H1 (cell line): ENCODE data around the gene ATP2B1. TPM values are rescaled to one million over a fixed set of nuclear protein-coding genes. Genes with fewer than 3 reads are reported as not detected.

Experiments
- CTCF ChIA-PET: fragments of 300-600 bp; sonication (Branson Sonifier 250); formaldehyde crosslinking; loops from one replicate; lab custom pipeline; 2021; ENCODE audit not compliant: partially characterized antibody; lab: Charles Lee
- POLR2A ChIA-PET: fragments of 300-600 bp; sonication (Branson Sonifier 250); formaldehyde crosslinking; loops from one replicate; lab custom pipeline; 2021; ENCODE audit warnings: inconsistent platforms; ENCODE audit not compliant: partially characterized antibody; lab: Charles Lee
- DNase-seq, 2 experiments: peaks; one replicate each; pipeline versions ENCODE4 v3.0.0 to v3.0.0-alpha.2; 2010 to 2022; ENCODE audit warnings: low spot score in 2 of 2, low read depth in 1 of 2, mixed read lengths in 1 of 2
- FAIRE-seq: peaks from 2 replicates; lab custom pipeline; 2011; peaks lifted over from hg19 to GRCh38; lab: Jason Lieb, UNC
- H2AFZ ChIP-seq: 2 replicates; pipeline ENCODE4 v1.8.1; 2012; ENCODE audit warnings: low read length, inconsistent platforms
- H2AK5ac ChIP-seq: 2 replicates; pipeline ENCODE4 v1.6.1; 2013; ENCODE audit warnings: low read depth, low read length
- H2BK120ac ChIP-seq: replicated peaks from 2 replicates; pipeline ENCODE3; 2013; ENCODE audit warnings: low read depth, low read length, inconsistent platforms
- H2BK12ac ChIP-seq: 2 replicates; pipeline ENCODE4 v1.6.1; 2013; ENCODE audit warnings: low read depth, low read length
- H2BK15ac ChIP-seq: 2 replicates; pipeline ENCODE4 v1.6.1; 2013; ENCODE audit warnings: low read length
- H2BK20ac ChIP-seq: 2 replicates; pipeline ENCODE4 v1.6.1; 2013; ENCODE audit warnings: low read length
- H2BK5ac ChIP-seq: 2 replicates; pipeline ENCODE4 v1.6.1; 2013; ENCODE audit warnings: low read depth, low read length
- H3K14ac ChIP-seq: 2 replicates; pipeline ENCODE4 v1.6.1; 2013; ENCODE audit warnings: inconsistent platforms; ENCODE audit not compliant: insufficient read length
- H3K18ac ChIP-seq: 2 replicates; pipeline ENCODE4 v1.6.1; 2013; ENCODE audit warnings: low read length; ENCODE audit errors: extremely low read depth
- H3K23ac ChIP-seq: 2 replicates; pipeline ENCODE4 v1.6.1; 2013; ENCODE audit warnings: inconsistent platforms; ENCODE audit not compliant: insufficient read length
- H3K23me2 ChIP-seq: 2 replicates; pipeline ENCODE4 v1.6.1; 2013; ENCODE audit warnings: low read depth, low read length
- H3K27ac ChIP-seq: 2 replicates; pipeline ENCODE4 v1.6.1; 2011; ENCODE audit warnings: low read depth, low read length, inconsistent platforms
- H3K27me3 ChIP-seq, 4 experiments: replicated peaks in 1 of 4; 1 replicate in 1 of 4; 2 replicates in 3 of 4; pipeline versions ENCODE4 v1.6.1 to v1.8.1; 2011 to 2013; ENCODE audit warnings: low read length in 3 of 4, mild to moderate bottlenecking in 3 of 4, inconsistent platforms in 2 of 4, mixed read lengths in 2 of 4, moderate library complexity in 1 of 4; ENCODE audit not compliant: control insufficient read depth in 3 of 4, insufficient read depth in 3 of 4; ENCODE audit errors: extremely low read depth in 1 of 4
- H3K36me3 ChIP-seq, 4 experiments: 2 replicates each; pipeline versions ENCODE4 v1.6.1 to v1.8.1; 2011 to 2013; ENCODE audit warnings: mild to moderate bottlenecking in 4 of 4, low read length in 3 of 4, moderate library complexity in 2 of 4, control low read depth in 1 of 4, inconsistent platforms in 1 of 4; ENCODE audit not compliant: insufficient read depth in 4 of 4, control insufficient read depth in 2 of 4
- H3K4ac ChIP-seq: replicated peaks from 2 replicates; pipeline ENCODE3; 2013; ENCODE audit warnings: low read length, low read depth, mixed read lengths, inconsistent platforms; ENCODE audit not compliant: insufficient read length
- H3K4me1 ChIP-seq, 4 experiments: replicated peaks in 1 of 4; 1 replicate in 1 of 4; 2 replicates in 3 of 4; pipeline versions ENCODE4 v1.6.1 to v1.8.1; 2011 to 2013; ENCODE audit warnings: low read length in 3 of 4, inconsistent platforms in 2 of 4, mixed read lengths in 1 of 4; ENCODE audit not compliant: insufficient read depth in 4 of 4, control insufficient read depth in 3 of 4
- H3K4me2 ChIP-seq, 2 experiments: 2 replicates each; pipeline versions ENCODE4 v1.6.1 to v1.8.1; 2011 to 2013; ENCODE audit warnings: low read depth in 2 of 2, low read length in 2 of 2, control low read depth in 1 of 2, inconsistent platforms in 1 of 2, mild to moderate bottlenecking in 1 of 2; ENCODE audit not compliant: insufficient read depth in 1 of 2
- H3K4me3 ChIP-seq, 4 experiments: fragments of 200-600, 300-600 bp in 1 of 4; sonication (generic), shearing (Covaris generic), sonication (Bioruptor Twin) in 1 of 4; 2 replicates each; pipeline versions ENCODE4 v1.5.1 to v1.8.1; 2011 to 2016; ENCODE audit warnings: low read length in 4 of 4, low read depth in 3 of 4, control low read depth in 2 of 4, inconsistent platforms in 2 of 4, mild to moderate bottlenecking in 2 of 4, mixed read lengths in 1 of 4, moderate library complexity in 1 of 4; ENCODE audit not compliant: insufficient read depth in 2 of 4; ENCODE audit errors: extremely low read depth in 1 of 4
- H3K56ac ChIP-seq: replicated peaks from 2 replicates; pipeline ENCODE3; 2013; ENCODE audit warnings: low read depth, mild to moderate bottlenecking, mixed read lengths, low read length, inconsistent platforms; ENCODE audit not compliant: insufficient read length
- H3K79me1 ChIP-seq: 2 replicates; pipeline ENCODE4 v1.6.1; 2013; ENCODE audit warnings: low read depth, low read length, control low read depth
- H3K79me2 ChIP-seq, 2 experiments: 2 replicates each; pipeline versions ENCODE4 v1.6.1 to v1.8.1; 2012 to 2013; ENCODE audit warnings: low read length in 2 of 2, mild to moderate bottlenecking in 2 of 2, inconsistent platforms in 1 of 2; ENCODE audit not compliant: insufficient read depth in 2 of 2, control insufficient read depth in 1 of 2
- H3K9ac ChIP-seq, 4 experiments: replicated peaks in 1 of 4; 1 replicate in 1 of 4; 2 replicates in 3 of 4; pipeline versions ENCODE4 v1.6.1 to v1.8.1; 2011 to 2013; ENCODE audit warnings: low read depth in 3 of 4, low read length in 3 of 4, control low read depth in 2 of 4, mild to moderate bottlenecking in 2 of 4, moderate library complexity in 2 of 4, inconsistent platforms in 1 of 4; ENCODE audit errors: extremely low read depth in 1 of 4
- H3K9me3 ChIP-seq, 2 experiments: 2 replicates each; pipeline versions ENCODE4 v1.6.1 to v1.8.1; 2012 to 2013; ENCODE audit warnings: mild to moderate bottlenecking in 2 of 2, moderate library complexity in 2 of 2, control low read depth in 1 of 2, inconsistent platforms in 1 of 2, low read depth in 1 of 2, low read length in 1 of 2, mixed read lengths in 1 of 2; ENCODE audit not compliant: insufficient read depth in 2 of 2
- H4K20me1 ChIP-seq, 2 experiments: replicated peaks in 1 of 2; 2 replicates each; pipeline versions ENCODE3 to v1.8.1; 2011 to 2013; ENCODE audit warnings: inconsistent platforms in 2 of 2, low read length in 2 of 2, mild to moderate bottlenecking in 1 of 2; ENCODE audit not compliant: insufficient read depth in 2 of 2, control insufficient read depth in 1 of 2
- H4K5ac ChIP-seq: 2 replicates; pipeline ENCODE4 v1.6.1; 2013; ENCODE audit warnings: low read length, low read depth, mixed read lengths, inconsistent platforms; ENCODE audit not compliant: insufficient read length
- H4K8ac ChIP-seq: 2 replicates; pipeline ENCODE4 v1.8.0; 2013; ENCODE audit warnings: mild to moderate bottlenecking, moderate library complexity, low read length, inconsistent platforms; ENCODE audit not compliant: insufficient read depth; ENCODE audit errors: extremely low read depth
- H4K91ac ChIP-seq: replicated peaks from 2 replicates; pipeline ENCODE3; 2013; ENCODE audit warnings: low read length, mixed read lengths, inconsistent platforms; ENCODE audit not compliant: insufficient read length
- FOSL1 ChIP-seq: IDR thresholded peaks from 2 replicates; pipeline ENCODE4 v1.6.1; 2011; ENCODE audit warnings: mild to moderate bottlenecking, low read depth, low read length, moderate library complexity; ENCODE audit not compliant: insufficient read depth
- HDAC6 ChIP-seq: IDR thresholded peaks from one replicate; pipeline ENCODE4 v1.7.1; 2012; ENCODE audit warnings: low read depth, mild to moderate bottlenecking, inconsistent platforms, low read length, moderate library complexity
- JUND ChIP-seq: IDR thresholded peaks from 2 replicates; pipeline ENCODE4 v1.6.1; 2011; ENCODE audit warnings: mild to moderate bottlenecking, improper control_type of control experiment, low read length
- POLR2A ChIP-seq, 2 experiments: IDR thresholded peaks; 1 replicate in 1 of 2; 2 replicates in 1 of 2; pipeline ENCODE4 v1.6.1; 2011; ENCODE audit warnings: low read depth in 2 of 2, low read length in 2 of 2, mild to moderate bottlenecking in 2 of 2; ENCODE audit errors: control extremely low read depth in 1 of 2
- WGBS, 2 experiments: shearing (Covaris generic) in 1 of 2; methylation state at CpG; one replicate each; pipeline versions ENCODE4 v1.1.6 to v1.1.7; 2013 to 2015; ENCODE audit warnings: low lambda C conversion rate in 2 of 2, mixed read lengths in 2 of 2, inconsistent platforms in 1 of 2, low coverage in 1 of 2, missing lambda C conversion rate in 1 of 2; ENCODE audit not compliant: insufficient replicate concordance in 2 of 2, insufficient coverage in 1 of 2, insufficient read length in 1 of 2; ENCODE audit errors: extremely low coverage in 1 of 2, missing lambda C conversion rate in 1 of 2; 5-methylcytosine and 5-hydroxymethylcytosine counted together
- polyA plus RNA-seq, 7 experiments: library from polyadenylated mRNA; depleted of rRNA in 3 of 7; stranded (reverse) in 5 of 7; unstranded in 2 of 7; fragments of >200 nt in 5 of 7; fragments of 200-250 nt in 2 of 7; gene quantifications; 1 replicate in 5 of 7; 2 replicates in 1 of 7; 4 replicates in 1 of 7; pipeline versions ENCODE4 v1.2.1 to v1.2.3, GENCODE V29; 2011 to 2013; ENCODE audit warnings: missing spikeins in 2 of 7, mixed read lengths in 2 of 7
- total RNA-seq: library from RNA; stranded (reverse); fragmentation: NEBNext Ultra II Directional; extraction: Animal tissue kit (Norgen Biotek cat#: 25700); gene quantifications from 2 replicates; pipeline ENCODE4 v1.2.1, GENCODE V29; 2021
- TF ChIP-seq, protein P1 (sequence below): IDR thresholded peaks from 2 replicates; pipeline ENCODE4 v1.6.1; 2012; ENCODE audit warnings: inconsistent platforms

The ATP2B1 gene
- total and polyA plus RNA-seq, 2 of the 8 experiments (the other 6 are each of a cell fraction or from before 2014, with no cell fraction given) = 4.3 to 32.0 TPM

DNA sequence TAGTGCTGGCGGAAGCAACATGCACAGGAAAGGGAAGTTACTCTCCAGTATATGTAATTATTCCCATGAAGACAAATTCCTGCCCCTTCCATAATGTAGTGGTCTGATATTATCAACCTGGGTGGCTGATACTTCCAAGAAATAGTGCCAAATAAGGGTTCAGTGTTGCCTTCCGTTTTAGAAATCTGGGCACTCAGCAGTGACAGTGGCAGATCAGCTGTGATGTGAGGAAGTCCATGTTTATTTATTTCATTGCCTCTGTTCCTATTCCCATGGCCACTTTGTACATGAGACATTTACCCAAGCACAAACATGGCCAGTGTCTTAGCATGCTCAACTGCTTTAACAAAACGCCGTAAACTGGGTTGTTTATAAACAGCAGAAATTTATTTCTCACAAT is 162.5 kb downstream of the ATP2B1 start:
- H3K79me1 ChIP-seq = no peaks in the 10 kb centered on the region
- 96% methylated on average over 4 of the region's 4 CpGs; no CpG with 5 or more reads in 1 of the 2 experiments for WGBS, 2 experiments

More for the DNA sequence above, 162.5 kb downstream of the ATP2B1 start:
- H3K27ac ChIP-seq = no peak overlapping the region
- no peaks in the 10 kb centered on the region for H4K20me1 ChIP-seq
- no peak overlapping the region for H2BK5ac ChIP-seq
- H3K18ac ChIP-seq = no peak overlapping the region
- CTCF ChIA-PET = interaction anchor here (2.4 kb wide), 1 partner anchor 468 kb away, joined by 12 read pairs; no protein-coding TSS in a partner anchor
- H3K79me2 ChIP-seq = no peaks in the 10 kb centered on the region
- H3K14ac ChIP-seq = no peak overlapping the region
- no peak overlapping the region for H4K5ac ChIP-seq
- no peaks in the 10 kb centered on the region for H3K9me3 ChIP-seq
- H3K36me3 ChIP-seq = no peaks in the 10 kb centered on the region
- no peak overlapping the region; a peak in 1 of 7 replicates for H3K9ac ChIP-seq
- no peak overlapping the region for H2BK20ac ChIP-seq
- H2AK5ac ChIP-seq = no peak overlapping the region
- no peaks in the 10 kb centered on the region for H3K27me3 ChIP-seq
- no peak overlapping the region for H3K56ac ChIP-seq
- no peaks in the 10 kb centered on the region; a peak in 1 of 7 replicates for H3K4me1 ChIP-seq
- H3K4ac ChIP-seq = no peak overlapping the region
- H4K91ac ChIP-seq = no peak overlapping the region
- H3K23me2 ChIP-seq = no peaks in the 10 kb centered on the region
- H2BK15ac ChIP-seq = no peak overlapping the region
- no peak overlapping the region for H2AFZ ChIP-seq
- TF ChIP-seq JUND = no peak
- TF ChIP-seq HDAC6 = no peak
- TF ChIP-seq FOSL1 = no peak
- TF ChIP-seq, protein P1, sequence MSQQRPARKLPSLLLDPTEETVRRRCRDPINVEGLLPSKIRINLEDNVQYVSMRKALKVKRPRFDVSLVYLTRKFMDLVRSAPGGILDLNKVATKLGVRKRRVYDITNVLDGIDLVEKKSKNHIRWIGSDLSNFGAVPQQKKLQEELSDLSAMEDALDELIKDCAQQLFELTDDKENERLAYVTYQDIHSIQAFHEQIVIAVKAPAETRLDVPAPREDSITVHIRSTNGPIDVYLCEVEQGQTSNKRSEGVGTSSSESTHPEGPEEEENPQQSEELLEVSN = no peak
- TF ChIP-seq POLR2A (IDR thresholded peaks at IDR 0.05; ENCODE audit: control extremely low read depth in 1 of 2, low read depth in 2 of 2, low read length in 2 of 2) = no peak
- FAIRE-seq (no peak), DNase-seq (no peak)
- no peak overlapping the region for H2BK12ac ChIP-seq
- no peak overlapping the region for H3K23ac ChIP-seq
- H4K8ac ChIP-seq = no peak overlapping the region
- no peak overlapping the region for H3K4me2 ChIP-seq
- H3K4me3 ChIP-seq = no peak overlapping the region
- no peak overlapping the region for H2BK120ac ChIP-seq
- POLR2A ChIA-PET = no interaction called here
